Trophoblast cell (in vitro differentiated cells and primary cell): ENCODE measurements around the gene TMEM132C.

ENCODE experiments used
- DNase-seq, 2 donors: peaks; one replicate each; pipeline ENCODE4 v3.0.0-alpha.2; 2016
- H2AFZ ChIP-seq: 2 replicates; pipeline ENCODE4 v1.6.1; 2013; ENCODE audit warnings: low read length, moderate library complexity, mild to moderate bottlenecking; ENCODE audit not compliant: insufficient read depth, poor library complexity
- H2AK5ac ChIP-seq: 2 replicates; pipeline ENCODE4 v1.6.1; 2013; ENCODE audit warnings: mild to moderate bottlenecking, low read length
- H2BK120ac ChIP-seq: 2 replicates; pipeline ENCODE4 v1.6.1; 2013; ENCODE audit warnings: low read length, mild to moderate bottlenecking, moderate library complexity; ENCODE audit not compliant: insufficient read depth, poor library complexity
- H2BK12ac ChIP-seq: 2 replicates; pipeline ENCODE4 v1.6.1; 2013; ENCODE audit warnings: mild to moderate bottlenecking, low read length, moderate library complexity
- H2BK5ac ChIP-seq: 2 replicates; pipeline ENCODE4 v1.6.1; 2013; ENCODE audit warnings: low read length, low read depth, moderate library complexity, mild to moderate bottlenecking; ENCODE audit not compliant: poor library complexity
- H3K14ac ChIP-seq: 2 replicates; pipeline ENCODE4 v1.6.1; 2013; ENCODE audit warnings: mild to moderate bottlenecking, low read length
- H3K18ac ChIP-seq: 2 replicates; pipeline ENCODE4 v1.6.1; 2013; ENCODE audit warnings: mild to moderate bottlenecking, low read length
- H3K23ac ChIP-seq: 2 replicates; pipeline ENCODE4 v1.6.1; 2013; ENCODE audit warnings: low read length
- H3K27ac ChIP-seq: 2 replicates; pipeline ENCODE4 v1.5.1; 2013; ENCODE audit warnings: low read depth, mild to moderate bottlenecking, inconsistent platforms, low read length, moderate library complexity
- H3K27me3 ChIP-seq: 2 replicates; pipeline ENCODE4 v1.6.1; 2013; ENCODE audit warnings: inconsistent platforms, mild to moderate bottlenecking, low read length, moderate library complexity; ENCODE audit not compliant: insufficient read depth
- H3K36me3 ChIP-seq, 2 experiments: 1 replicate in 1 of 2; 2 replicates in 1 of 2; pipeline ENCODE4 v1.6.1; 2013; ENCODE audit warnings: low read length in 2 of 2, mild to moderate bottlenecking in 2 of 2, moderate library complexity in 1 of 2; ENCODE audit not compliant: insufficient read depth in 2 of 2, control insufficient read depth in 1 of 2
- H3K4ac ChIP-seq: 2 replicates; pipeline ENCODE4 v1.6.1; 2013; ENCODE audit warnings: low read depth, mild to moderate bottlenecking, low read length, moderate library complexity
- H3K4me1 ChIP-seq, 2 experiments: 1 replicate in 1 of 2; 2 replicates in 1 of 2; pipeline ENCODE4 v1.6.1; 2013; ENCODE audit warnings: low read length in 2 of 2, mild to moderate bottlenecking in 2 of 2, moderate library complexity in 1 of 2; ENCODE audit not compliant: insufficient read depth in 2 of 2, control insufficient read depth in 1 of 2
- H3K4me2 ChIP-seq: 2 replicates; pipeline ENCODE4 v1.6.1; 2013; ENCODE audit warnings: inconsistent platforms, mild to moderate bottlenecking, low read length, moderate library complexity
- H3K4me3 ChIP-seq: 2 replicates; pipeline ENCODE4 v1.5.1; 2013; ENCODE audit warnings: mild to moderate bottlenecking, low read depth, low read length, inconsistent platforms
- H3K79me1 ChIP-seq: one replicate; pipeline ENCODE4 v1.6.1; 2013; ENCODE audit warnings: low read length
- H3K79me2 ChIP-seq: 2 replicates; pipeline ENCODE4 v1.6.1; 2013; ENCODE audit warnings: low read length, mild to moderate bottlenecking; ENCODE audit not compliant: control insufficient read depth, insufficient read depth, poor library complexity
- H3K9ac ChIP-seq: 2 replicates; pipeline ENCODE4 v1.6.1; 2013; ENCODE audit warnings: mild to moderate bottlenecking, low read length
- H3K9me3 ChIP-seq: 2 replicates; pipeline ENCODE4 v1.6.1; 2013; ENCODE audit warnings: low read depth, mild to moderate bottlenecking, control low read depth, inconsistent platforms, low read length; ENCODE audit not compliant: insufficient read depth
- H4K12ac ChIP-seq: 2 replicates; pipeline ENCODE4 v1.6.1; 2013; ENCODE audit warnings: low read depth, mild to moderate bottlenecking, low read length, moderate library complexity
- H4K8ac ChIP-seq: 2 replicates; pipeline ENCODE4 v1.6.1; 2013; ENCODE audit warnings: low read depth, mild to moderate bottlenecking, low read length, moderate library complexity
- H4K91ac ChIP-seq: one replicate; pipeline ENCODE4 v1.6.1; 2013; ENCODE audit warnings: low read depth, mild to moderate bottlenecking, low read length, moderate library complexity
- WGBS: extraction: QIAGEN DNeasy Blood & Tissue Kit; methylation state at CpG from one replicate; pipeline ENCODE4 v1.1.7; 2013; ENCODE audit warnings: missing lambda C conversion rate; ENCODE audit not compliant: insufficient read length, insufficient coverage; ENCODE audit errors: extremely low coverage; 5-methylcytosine and 5-hydroxymethylcytosine counted together

The TMEM132C gene

DNA sequence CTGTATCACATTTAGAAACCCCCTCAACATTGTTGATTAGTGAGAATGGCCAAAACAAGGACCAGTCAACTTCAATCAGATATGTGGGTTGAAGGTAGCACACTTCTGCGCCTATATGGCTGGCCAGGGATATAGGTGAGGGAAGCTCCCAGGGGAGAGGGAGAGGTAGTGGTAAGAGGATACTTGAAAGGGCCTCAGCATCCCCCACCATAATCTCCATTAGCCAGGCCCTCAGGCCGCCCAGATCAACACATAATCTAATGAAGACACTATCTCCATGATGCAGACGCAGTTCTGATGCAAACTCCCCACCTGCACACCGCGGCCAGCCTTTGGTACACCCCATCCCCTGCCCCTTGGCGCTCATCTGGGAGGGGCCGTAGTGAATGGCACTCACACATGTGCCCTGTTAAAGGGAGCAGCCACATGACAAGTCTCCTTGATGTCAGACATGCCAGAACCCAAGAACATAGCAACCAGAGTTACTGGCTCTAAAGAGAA, 158.0 kb downstream of the TMEM132C start:
- Histone ChIP-seq H2BK12ac (no peak overlapping the region), H3K27ac (no peak overlapping the region), H3K9me3 (no peaks in the 10 kb centered on the region), H3K4me3 (no peak overlapping the region), H3K79me2 (no peaks in the 10 kb centered on the region), H3K4me2 (no peak overlapping the region), H4K12ac (no peak overlapping the region), H2AK5ac (no peak overlapping the region), H3K4me1 (no peaks in the 10 kb centered on the region), H3K36me3 (no peaks in the 10 kb centered on the region), H2BK5ac (no peak overlapping the region), H4K8ac (no peak overlapping the region), H3K14ac (no peak overlapping the region), H3K9ac (no peak overlapping the region), H3K4ac (no peak overlapping the region), H3K79me1 (no peaks in the 10 kb centered on the region), H3K23ac (no peak overlapping the region), H2AFZ (no peak overlapping the region), H4K91ac (no peak overlapping the region), H2BK120ac (no peak overlapping the region), H3K18ac (no peak overlapping the region), H3K27me3 (no peaks in the 10 kb centered on the region)
- no peak for DNase-seq
- WGBS = no CpG with 5 or more reads among the region's 7 CpGs

- H3K27me3 ChIP-seq = no peaks in the 10 kb centered on the region
- H2BK5ac ChIP-seq = no peak overlapping the region
- no peak overlapping the region for H3K27ac ChIP-seq
- H3K14ac ChIP-seq = no peak overlapping the region
- H4K91ac ChIP-seq = no peak overlapping the region
- H4K12ac ChIP-seq = no peak overlapping the region
- no peak overlapping the region for H4K8ac ChIP-seq
- no peak overlapping the region for H3K4ac ChIP-seq
- H3K4me3 ChIP-seq = no peak overlapping the region
- H3K4me1 ChIP-seq = no peaks in the 10 kb centered on the region
- no peak overlapping the region for H3K4me2 ChIP-seq
- no peak overlapping the region for H3K23ac ChIP-seq
- no peak overlapping the region for H3K9ac ChIP-seq
- no peaks in the 10 kb centered on the region for H3K79me1 ChIP-seq
- no peaks in the 10 kb centered on the region for H3K79me2 ChIP-seq
- no peaks in the 10 kb centered on the region for H3K36me3 ChIP-seq
- WGBS = no CpG with 5 or more reads among the region's 18 CpGs
- no peaks in the 10 kb centered on the region for H3K9me3 ChIP-seq
- H2AFZ ChIP-seq = no peak overlapping the region
- DNase-seq = no peak
- H2AK5ac ChIP-seq = no peak overlapping the region
- H2BK12ac ChIP-seq = no peak overlapping the region
- no peak overlapping the region for H3K18ac ChIP-seq
- no peak overlapping the region for H2BK120ac ChIP-seq
Measured at GRCh38 chr12:128425666-128426331, 158.8 kb downstream of the TMEM132C start.

GRCh38 chr12:128426511-128426910, 159.5 kb downstream of the TMEM132C start:
- Histone ChIP-seq H3K9me3 (no peaks in the 10 kb centered on the region), H4K12ac (no peak overlapping the region), H3K9ac (no peak overlapping the region), H3K4me3 (no peak overlapping the region), H3K4me1 (no peaks in the 10 kb centered on the region), H4K8ac (no peak overlapping the region), H3K4me2 (no peak overlapping the region), H2BK120ac (no peak overlapping the region), H3K27ac (no peak overlapping the region), H3K79me1 (no peaks in the 10 kb centered on the region), H2AFZ (no peak overlapping the region), H3K23ac (no peak overlapping the region), H3K14ac (no peak overlapping the region), H2BK5ac (no peak overlapping the region), H2AK5ac (no peak overlapping the region), H3K4ac (no peak overlapping the region), H4K91ac (no peak overlapping the region), H3K79me2 (no peaks in the 10 kb centered on the region), H3K36me3 (no peaks in the 10 kb centered on the region), H2BK12ac (no peak overlapping the region), H3K27me3 (no peaks in the 10 kb centered on the region), H3K18ac (no peak overlapping the region)
- WGBS = no CpG with 5 or more reads among the region's 5 CpGs
- no peak for DNase-seq

- H3K4me1 ChIP-seq = no peaks in the 10 kb centered on the region
- no peak overlapping the region for H3K23ac ChIP-seq
- no peak overlapping the region for H3K4ac ChIP-seq
- H2AFZ ChIP-seq = no peak overlapping the region
- H2BK12ac ChIP-seq = no peak overlapping the region
- H4K91ac ChIP-seq = no peak overlapping the region
- H3K27me3 ChIP-seq = no peaks in the 10 kb centered on the region
- H2BK120ac ChIP-seq = no peak overlapping the region
- H3K9me3 ChIP-seq = peaks cover 1% of the 10 kb centered on the region
- no peak overlapping the region for H2BK5ac ChIP-seq
- H3K79me2 ChIP-seq = no peaks in the 10 kb centered on the region
- H2AK5ac ChIP-seq = no peak overlapping the region
- no peaks in the 10 kb centered on the region for H3K79me1 ChIP-seq
- no peak overlapping the region for H3K27ac ChIP-seq
- no peak for DNase-seq
- no peak overlapping the region for H3K18ac ChIP-seq
- no peak overlapping the region for H3K4me3 ChIP-seq
- no peak overlapping the region for H4K12ac ChIP-seq
- no peak overlapping the region for H3K9ac ChIP-seq
- H3K4me2 ChIP-seq = no peak overlapping the region
- no peak overlapping the region for H4K8ac ChIP-seq
- H3K14ac ChIP-seq = no peak overlapping the region
- H3K36me3 ChIP-seq = no peaks in the 10 kb centered on the region
- no CpG with 5 or more reads among the region's 5 CpGs for WGBS
Measured at GRCh38 chr12:128439796-128440195, 172.8 kb downstream of the TMEM132C start.
